Tibial nerve (tissue), 4 donors: ENCODE measurements around the gene GPR180. TPM values are rescaled to one million over a fixed set of nuclear protein-coding genes. Genes with fewer than 3 reads are reported as not detected.
A peak's percentile ranks its signal among the peaks of the same experiment; 100 is the strongest.

Source experiments
- DNase-seq, 2 donors: peaks; one replicate each; pipeline ENCODE4 v3.0.0-alpha.2; 2019; ENCODE audit warnings: low spot score in 2 of 2
- H3K27ac ChIP-seq, 4 donors: fragments of 200-600 bp; sonication (generic) in 3 of 4; one replicate each; pipeline ENCODE4 v1.5.1; 2017 to 2019; ENCODE audit warnings: mild to moderate bottlenecking in 1 of 4
- H3K27me3 ChIP-seq, 2 donors: fragments of 200-600 bp; sonication (generic) in 1 of 2; one replicate each; pipeline versions ENCODE4 v1.5.1 to v1.6.0; 2017 to 2019
- H3K36me3 ChIP-seq, 3 donors: fragments of 200-600 bp; sonication (generic); one replicate each; pipeline ENCODE4 v1.5.1; 2018 to 2019
- H3K4me1 ChIP-seq, 4 donors: fragments of 200-600 bp; sonication (generic) in 3 of 4; one replicate each; pipeline ENCODE4 v1.5.1; 2017 to 2019
- H3K4me3 ChIP-seq, 4 donors: fragments of 200-600 bp; sonication (generic) in 3 of 4; one replicate each; pipeline ENCODE4 v1.5.1; 2017 to 2019; ENCODE audit warnings: mild to moderate bottlenecking in 1 of 4, moderate library complexity in 1 of 4
- H3K9me3 ChIP-seq, 4 donors: fragments of 200-600 bp; sonication (generic) in 3 of 4; one replicate each; pipeline ENCODE4 v1.5.1; 2017 to 2019
- CTCF ChIP-seq, 5 experiments: fragments of 200-600 bp in 3 of 5; fragments of 450-650 bp in 2 of 5; sonication (generic) in 3 of 5; IDR thresholded peaks; one replicate each; pipeline ENCODE4 v1.5.1; 2016 to 2019; ENCODE audit warnings: antibody characterized with exemption in 5 of 5, mild to moderate bottlenecking in 3 of 5, moderate library complexity in 2 of 5
- EP300 ChIP-seq, 2 donors: sonication (generic); formaldehyde crosslinking; IDR thresholded peaks; one replicate each; pipeline ENCODE4 v1.6.1; 2017; ENCODE audit warnings: antibody characterized with exemption in 2 of 2, mild to moderate bottlenecking in 1 of 2
- POLR2A ChIP-seq, 2 donors: fragments of 450-650 bp; IDR thresholded peaks; one replicate each; pipeline ENCODE4 v1.6.1; 2017; ENCODE audit warnings: antibody characterized with exemption in 2 of 2, mild to moderate bottlenecking in 2 of 2, moderate library complexity in 2 of 2
- WGBS, 2 donors: methylation state at CpG; one replicate each; pipeline ENCODE4 v1.1.5; 2018; 5-methylcytosine and 5-hydroxymethylcytosine counted together
- total RNA-seq, 4 donors: library from RNA; depleted of rRNA; stranded (reverse); fragments of >200 nt; gene quantifications; one replicate each; pipeline ENCODE4 v1.1.0, GENCODE V29; 2016

GPR180 gene
- total RNA-seq, 4 donors from 2014 or later, result 2.9 to 9.0 (median 5.2) TPM

GRCh38 chr13:94607056-94607455 lies 5.4 kb downstream of the GPR180 start:
- H3K27me3 ChIP-seq, result no peaks in the 10 kb centered on the region
- no peaks in the 10 kb centered on the region for H3K9me3 ChIP-seq
- H3K4me3 ChIP-seq, result no peak overlapping the region
- DNase-seq, result no peak
- peaks cover 0 to 15% (median 6%) of the 10 kb centered on the region in 4 donors for H3K4me1 ChIP-seq
- TF ChIP-seq POLR2A (IDR thresholded peaks at IDR 0.05) (no peak), EP300 (IDR thresholded peaks at IDR 0.05) (no peak), CTCF (IDR thresholded peaks at IDR 0.05) (no peak)
- H3K36me3 ChIP-seq, result peaks cover 0 to 38% (median 0%) of the 10 kb centered on the region in 3 donors
- 85 to 92% methylated on average over 4 of the region's 4 CpGs for WGBS, 2 donors
- H3K27ac ChIP-seq, result no peak overlapping the region

GRCh38 chr13:94607939-94608338 lies 6.3 kb downstream of the GPR180 start:
- Histone ChIP-seq H3K9me3 (no peaks in the 10 kb centered on the region), H3K27me3 (no peaks in the 10 kb centered on the region), H3K36me3 (peaks cover 0 to 39% (median 0%) of the 10 kb centered on the region in 3 donors), H3K4me1 (peaks cover 0 to 6% (median 2%) of the 10 kb centered on the region in 4 donors), H3K4me3 (no peak overlapping the region), H3K27ac (no peak overlapping the region)
- no peak for DNase-seq
- TF ChIP-seq CTCF (IDR thresholded peaks at IDR 0.05), result no peak
- no peak for TF ChIP-seq POLR2A (IDR thresholded peaks at IDR 0.05)
- no peak for TF ChIP-seq EP300 (IDR thresholded peaks at IDR 0.05)
- WGBS, 2 donors, result 83 to 87% methylated on average over 3 of the region's 3 CpGs

- Histone ChIP-seq H3K27me3 (no peaks in the 10 kb centered on the region), H3K4me3 (no peak overlapping the region), H3K9me3 (no peaks in the 10 kb centered on the region), H3K27ac (peak overlapping the region in 1 of 4 donors; percentile 3), H3K4me1 (no peaks in the 10 kb centered on the region), H3K36me3 (peaks cover 0 to 39% (median 0%) of the 10 kb centered on the region in 3 donors)
- TF ChIP-seq POLR2A (IDR thresholded peaks at IDR 0.05) (no peak), EP300 (IDR thresholded peaks at IDR 0.05) (no peak), CTCF (IDR thresholded peaks at IDR 0.05) (no peak)
- 40 to 44% methylated on average over 1 of the region's 1 CpG for WGBS, 2 donors
- no peak for DNase-seq
These were observed 6.9 kb downstream of the GPR180 start for GRCh38 chr13:94608586-94608985.

- no peaks in the 10 kb centered on the region for H3K4me1 ChIP-seq
- DNase-seq, result no peak
- H3K27me3 ChIP-seq, result no peaks in the 10 kb centered on the region
- peaks cover 0 to 42% (median 0%) of the 10 kb centered on the region in 3 donors for H3K36me3 ChIP-seq
- H3K4me3 ChIP-seq, result no peak overlapping the region
- 61 to 64% methylated on average over 2 of the region's 2 CpGs for WGBS, 2 donors
- no peak for TF ChIP-seq POLR2A (IDR thresholded peaks at IDR 0.05)
- H3K27ac ChIP-seq, result no peak overlapping the region
- H3K9me3 ChIP-seq, result no peaks in the 10 kb centered on the region
These were observed 7.5 kb downstream of the GPR180 start for GRCh38 chr13:94609196-94609595.

- Histone ChIP-seq H3K36me3 (peaks cover 0 to 44% (median 0%) of the 10 kb centered on the region in 3 donors), H3K4me1 (no peaks in the 10 kb centered on the region), H3K27ac (no peak overlapping the region), H3K27me3 (no peaks in the 10 kb centered on the region), H3K4me3 (no peak overlapping the region), H3K9me3 (no peaks in the 10 kb centered on the region)
- 92 to 97% methylated on average over 5 of the region's 5 CpGs for WGBS, 2 donors
- no peak for DNase-seq
- TF ChIP-seq CTCF (IDR thresholded peaks at IDR 0.05) (no peak), POLR2A (IDR thresholded peaks at IDR 0.05) (no peak), EP300 (IDR thresholded peaks at IDR 0.05) (no peak)
These were observed 8.8 kb downstream of the GPR180 start for GRCh38 chr13:94610475-94610874.

- Histone ChIP-seq H3K27me3 (no peaks in the 10 kb centered on the region), H3K9me3 (no peaks in the 10 kb centered on the region), H3K4me3 (no peak overlapping the region), H3K36me3 (peaks cover 0 to 30% (median 0%) of the 10 kb centered on the region in 3 donors), H3K4me1 (no peaks in the 10 kb centered on the region), H3K27ac (no peak overlapping the region)
- WGBS, 2 donors, result 84 to 87% methylated on average over 4 of the region's 4 CpGs
- DNase-seq, result no peak
- TF ChIP-seq EP300 (IDR thresholded peaks at IDR 0.05) (no peak), POLR2A (IDR thresholded peaks at IDR 0.05) (no peak), CTCF (IDR thresholded peaks at IDR 0.05) (no peak)
These were observed 10.4 kb downstream of the GPR180 start for GRCh38 chr13:94612050-94612449.
